Measurements from ENCODE around the gene ADAMTS9.

Gene ADAMTS9

GRCh38 chr3:64539451-64540196 lies 148.2 kb downstream of the ADAMTS9 start:
- Histone ChIP-seq H3K4me3 (ENCODE audit: low read depth in 1 of 5, low read length in 5 of 5) (no peak overlapping the region), H3K27me3 (ENCODE audit: control insufficient read depth in 5 of 5, insufficient read depth in 4 of 5, low read length in 5 of 5) (no peaks in the 10 kb centered on the region), H3K9me3 (ENCODE audit: control insufficient read depth in 5 of 5, low read length in 5 of 5) (no peaks in the 10 kb centered on the region), H3K9ac (ENCODE audit: low read length in 5 of 5) (no peak overlapping the region), H3K36me3 (ENCODE audit: control insufficient read depth in 5 of 5, insufficient read depth in 5 of 5, low read length in 5 of 5) (peaks cover 7 to 43% (median 26%) of the 10 kb centered on the region in 5 donors), H3K27ac (ENCODE audit: low read depth, low read length) (peak overlapping the region; percentile 3), H3K4me1 (ENCODE audit: control insufficient read depth in 5 of 5, insufficient read depth in 5 of 5, low read length in 5 of 5) (peaks cover 0 to 19% (median 12%) of the 10 kb centered on the region in 5 donors)

GRCh38 chr3:64536166-64536565 lies 151.6 kb downstream of the ADAMTS9 start:
- no peaks in the 10 kb centered on the region for H3K27me3 ChIP-seq (ENCODE audit: control insufficient read depth in 5 of 5, insufficient read depth in 4 of 5, low read length in 5 of 5)
- no peak overlapping the region for H3K9ac ChIP-seq (ENCODE audit: low read length in 5 of 5)
- H3K9me3 ChIP-seq (ENCODE audit: control insufficient read depth in 5 of 5, low read length in 5 of 5), result no peaks in the 10 kb centered on the region
- no peak overlapping the region for H3K27ac ChIP-seq (ENCODE audit: low read depth, low read length)
- H3K4me1 ChIP-seq (ENCODE audit: control insufficient read depth in 5 of 5, insufficient read depth in 5 of 5, low read length in 5 of 5), result peaks cover 0 to 27% (median 21%) of the 10 kb centered on the region in 5 donors
- H3K36me3 ChIP-seq (ENCODE audit: control insufficient read depth in 5 of 5, insufficient read depth in 5 of 5, low read length in 5 of 5), result peaks cover 3 to 50% (median 25%) of the 10 kb centered on the region in 5 donors
- no peak overlapping the region for H3K4me3 ChIP-seq (ENCODE audit: low read depth in 1 of 5, low read length in 5 of 5)

- H3K9ac ChIP-seq (ENCODE audit: low read length in 5 of 5), result peak overlapping the region in 1 of 5 donors; percentile 5
- H3K9me3 ChIP-seq (ENCODE audit: control insufficient read depth in 5 of 5, low read length in 5 of 5), result no peaks in the 10 kb centered on the region
- H3K4me3 ChIP-seq (ENCODE audit: low read depth in 1 of 5, low read length in 5 of 5), result peak overlapping the region in 1 of 5 donors; percentile 21
- H3K4me1 ChIP-seq (ENCODE audit: control insufficient read depth in 5 of 5, insufficient read depth in 5 of 5, low read length in 5 of 5), result peaks cover 2 to 14% (median 8%) of the 10 kb centered on the region in 5 donors
- no peaks in the 10 kb centered on the region for H3K27me3 ChIP-seq (ENCODE audit: control insufficient read depth in 5 of 5, insufficient read depth in 4 of 5, low read length in 5 of 5)
- no peak overlapping the region for H3K27ac ChIP-seq (ENCODE audit: low read depth, low read length)
- peaks cover 3 to 48% (median 16%) of the 10 kb centered on the region in 5 donors for H3K36me3 ChIP-seq (ENCODE audit: control insufficient read depth in 5 of 5, insufficient read depth in 5 of 5, low read length in 5 of 5)
These were observed 154.0 kb downstream of the ADAMTS9 start for GRCh38 chr3:64533617-64534317.

- Histone ChIP-seq H3K9me3 (ENCODE audit: control insufficient read depth in 5 of 5, low read length in 5 of 5) (no peaks in the 10 kb centered on the region), H3K36me3 (ENCODE audit: control insufficient read depth in 5 of 5, insufficient read depth in 5 of 5, low read length in 5 of 5) (peaks cover 5 to 45% (median 17%) of the 10 kb centered on the region in 5 donors)
These were observed 157.3 kb downstream of the ADAMTS9 start for GRCh38 chr3:64530434-64531049.

GRCh38 chr3:64523324-64523723 lies 164.5 kb downstream of the ADAMTS9 start:
- Histone ChIP-seq H3K27ac (ENCODE audit: low read depth, low read length) (no peak overlapping the region), H3K4me1 (ENCODE audit: control insufficient read depth in 5 of 5, insufficient read depth in 5 of 5, low read length in 5 of 5) (no peaks in the 10 kb centered on the region), H3K36me3 (ENCODE audit: control insufficient read depth in 5 of 5, insufficient read depth in 5 of 5, low read length in 5 of 5) (peaks cover 17 to 33% (median 26%) of the 10 kb centered on the region in 5 donors), H3K9ac (ENCODE audit: low read length in 5 of 5) (no peak overlapping the region), H3K9me3 (ENCODE audit: control insufficient read depth in 5 of 5, low read length in 5 of 5) (peaks cover 0 to 8% (median 0%) of the 10 kb centered on the region in 5 donors), H3K4me3 (ENCODE audit: low read depth in 1 of 5, low read length in 5 of 5) (no peak overlapping the region), H3K27me3 (ENCODE audit: control insufficient read depth in 5 of 5, insufficient read depth in 4 of 5, low read length in 5 of 5) (no peaks in the 10 kb centered on the region)

More at GRCh38 chr3:64530434-64531049, 157.3 kb downstream of the ADAMTS9 start:
- Histone ChIP-seq H3K27me3 (ENCODE audit: control insufficient read depth in 5 of 5, insufficient read depth in 4 of 5, low read length in 5 of 5) (no peaks in the 10 kb centered on the region), H3K9ac (ENCODE audit: low read length in 5 of 5) (no peak overlapping the region), H3K4me1 (ENCODE audit: control insufficient read depth in 5 of 5, insufficient read depth in 5 of 5, low read length in 5 of 5) (peaks cover 2 to 14% (median 8%) of the 10 kb centered on the region in 5 donors), H3K4me3 (ENCODE audit: low read depth in 1 of 5, low read length in 5 of 5) (no peak overlapping the region), H3K27ac (ENCODE audit: low read depth, low read length) (no peak overlapping the region)

GRCh38 chr3:64520334-64520733 lies 167.5 kb downstream of the ADAMTS9 start:
- H3K9me3 ChIP-seq (ENCODE audit: control insufficient read depth in 5 of 5, low read length in 5 of 5), result peaks cover 0 to 8% (median 0%) of the 10 kb centered on the region in 5 donors
- H3K27me3 ChIP-seq (ENCODE audit: control insufficient read depth in 5 of 5, insufficient read depth in 4 of 5, low read length in 5 of 5), result no peaks in the 10 kb centered on the region
- H3K4me1 ChIP-seq (ENCODE audit: control insufficient read depth in 5 of 5, insufficient read depth in 5 of 5, low read length in 5 of 5), result no peaks in the 10 kb centered on the region
- H3K27ac ChIP-seq (ENCODE audit: low read depth, low read length), result no peak overlapping the region
- peaks cover 29 to 38% (median 35%) of the 10 kb centered on the region in 5 donors for H3K36me3 ChIP-seq (ENCODE audit: control insufficient read depth in 5 of 5, insufficient read depth in 5 of 5, low read length in 5 of 5)
- no peak overlapping the region for H3K9ac ChIP-seq (ENCODE audit: low read length in 5 of 5)
- no peak overlapping the region for H3K4me3 ChIP-seq (ENCODE audit: low read depth in 1 of 5, low read length in 5 of 5)

- peaks cover 0 to 8% (median 0%) of the 10 kb centered on the region in 5 donors for H3K9me3 ChIP-seq (ENCODE audit: control insufficient read depth in 5 of 5, low read length in 5 of 5)
- H3K27me3 ChIP-seq (ENCODE audit: control insufficient read depth in 5 of 5, insufficient read depth in 4 of 5, low read length in 5 of 5), result no peaks in the 10 kb centered on the region
- H3K36me3 ChIP-seq (ENCODE audit: control insufficient read depth in 5 of 5, insufficient read depth in 5 of 5, low read length in 5 of 5), result peaks cover 28 to 41% (median 36%) of the 10 kb centered on the region in 5 donors
- H3K27ac ChIP-seq (ENCODE audit: low read depth, low read length), result no peak overlapping the region
- no peak overlapping the region for H3K4me3 ChIP-seq (ENCODE audit: low read depth in 1 of 5, low read length in 5 of 5)
- H3K4me1 ChIP-seq (ENCODE audit: control insufficient read depth in 5 of 5, insufficient read depth in 5 of 5, low read length in 5 of 5), result no peaks in the 10 kb centered on the region
- no peak overlapping the region for H3K9ac ChIP-seq (ENCODE audit: low read length in 5 of 5)
These were observed 168.8 kb downstream of the ADAMTS9 start for GRCh38 chr3:64518950-64519349.

GRCh38 chr3:64518496-64518895 lies 169.3 kb downstream of the ADAMTS9 start:
- no peaks in the 10 kb centered on the region for H3K4me1 ChIP-seq (ENCODE audit: control insufficient read depth in 5 of 5, insufficient read depth in 5 of 5, low read length in 5 of 5)
- H3K4me3 ChIP-seq (ENCODE audit: low read depth in 1 of 5, low read length in 5 of 5), result no peak overlapping the region
- H3K9me3 ChIP-seq (ENCODE audit: control insufficient read depth in 5 of 5, low read length in 5 of 5), result peaks cover 0 to 5% (median 0%) of the 10 kb centered on the region in 5 donors
- peaks cover 28 to 40% (median 31%) of the 10 kb centered on the region in 5 donors for H3K36me3 ChIP-seq (ENCODE audit: control insufficient read depth in 5 of 5, insufficient read depth in 5 of 5, low read length in 5 of 5)
- no peak overlapping the region for H3K27ac ChIP-seq (ENCODE audit: low read depth, low read length)
- no peak overlapping the region for H3K9ac ChIP-seq (ENCODE audit: low read length in 5 of 5)
- H3K27me3 ChIP-seq (ENCODE audit: control insufficient read depth in 5 of 5, insufficient read depth in 4 of 5, low read length in 5 of 5), result no peaks in the 10 kb centered on the region

- no peak overlapping the region for H3K4me3 ChIP-seq (ENCODE audit: low read depth in 1 of 5, low read length in 5 of 5)
- H3K27me3 ChIP-seq (ENCODE audit: control insufficient read depth in 5 of 5, insufficient read depth in 4 of 5, low read length in 5 of 5), result no peaks in the 10 kb centered on the region
- H3K4me1 ChIP-seq (ENCODE audit: control insufficient read depth in 5 of 5, insufficient read depth in 5 of 5, low read length in 5 of 5), result no peaks in the 10 kb centered on the region
- no peak overlapping the region for H3K9ac ChIP-seq (ENCODE audit: low read length in 5 of 5)
- H3K27ac ChIP-seq (ENCODE audit: low read depth, low read length), result no peak overlapping the region
- H3K36me3 ChIP-seq (ENCODE audit: control insufficient read depth in 5 of 5, insufficient read depth in 5 of 5, low read length in 5 of 5), result peaks cover 19 to 25% (median 23%) of the 10 kb centered on the region in 5 donors
- H3K9me3 ChIP-seq (ENCODE audit: control insufficient read depth in 5 of 5, low read length in 5 of 5), result peaks cover 0 to 6% (median 0%) of the 10 kb centered on the region in 5 donors
These were observed 172.9 kb downstream of the ADAMTS9 start for GRCh38 chr3:64514889-64515288.
